NB4 (cell line): ENCODE measurements around the gene MPHOSPH8.

Experiments
- CTCF ChIP-seq: IDR thresholded peaks from one replicate; pipeline ENCODE4 v1.5.1; 2012; ENCODE audit warnings: low read depth, low read length
- MAX ChIP-seq: IDR thresholded peaks from 2 replicates; pipeline ENCODE4 v1.6.1; 2011; ENCODE audit warnings: low read depth, low read length
- POLR2A ChIP-seq: IDR thresholded peaks from 2 replicates; pipeline ENCODE4 v1.6.1; 2011; ENCODE audit warnings: mild to moderate bottlenecking; ENCODE audit not compliant: insufficient read length; ENCODE audit errors: extremely low read depth

GRCh38 chr13:19622193-19622592 lies 11.3 kb upstream of the MPHOSPH8 start:
- TF ChIP-seq MAX (no peak), POLR2A (no peak), CTCF (no peak)
